Liver (tissue), 9 donors: ENCODE data around the gene LRRC45. TPM values are rescaled to one million over a fixed set of nuclear protein-coding genes. Genes with fewer than 3 reads are reported as not detected.

ENCODE experiments used
- DNase-seq: peaks from one replicate; pipeline ENCODE4 v3.0.0-alpha.2; 2017; ENCODE audit warnings: low spot score
- H3K27ac ChIP-seq, 2 donors: one replicate each; pipeline ENCODE4 v1.7.0; 2013; ENCODE audit warnings: inconsistent platforms in 2 of 2, low read length in 2 of 2, control low read depth in 1 of 2, low read depth in 1 of 2, mild to moderate bottlenecking in 1 of 2
- H3K27me3 ChIP-seq, 4 donors: one replicate each; pipeline versions ENCODE4 v1.6.1 to v1.7.0; 2013; ENCODE audit warnings: low read length in 3 of 4, inconsistent platforms in 1 of 4, mild to moderate bottlenecking in 1 of 4, moderate library complexity in 1 of 4; ENCODE audit not compliant: control insufficient read depth in 4 of 4, insufficient read depth in 4 of 4
- H3K36me3 ChIP-seq, 4 donors: one replicate each; pipeline versions ENCODE4 v1.6.1 to v1.7.0; 2013; ENCODE audit warnings: low read length in 3 of 4, mild to moderate bottlenecking in 3 of 4, low read depth in 1 of 4, moderate library complexity in 1 of 4; ENCODE audit not compliant: control insufficient read depth in 4 of 4, insufficient read depth in 3 of 4
- H3K4me1 ChIP-seq, 4 donors: one replicate each; pipeline versions ENCODE4 v1.6.1 to v1.7.0; 2013; ENCODE audit warnings: low read length in 3 of 4, mild to moderate bottlenecking in 3 of 4, moderate library complexity in 1 of 4; ENCODE audit not compliant: control insufficient read depth in 4 of 4, insufficient read depth in 4 of 4
- H3K4me3 ChIP-seq, 3 donors: one replicate each; pipeline versions ENCODE4 v1.6.1 to v1.7.0; 2013; ENCODE audit warnings: low read length in 3 of 3, control low read depth in 1 of 3, low read depth in 1 of 3, mild to moderate bottlenecking in 1 of 3
- H3K9ac ChIP-seq, 2 donors: one replicate each; pipeline ENCODE4 v1.7.0; 2013; ENCODE audit warnings: low read length in 2 of 2, mild to moderate bottlenecking in 2 of 2, moderate library complexity in 2 of 2, control low read depth in 1 of 2, low read depth in 1 of 2
- H3K9me3 ChIP-seq, 4 donors: one replicate each; pipeline versions ENCODE4 v1.6.1 to v1.7.0; 2013; ENCODE audit warnings: low read length in 3 of 4; ENCODE audit not compliant: control insufficient read depth in 4 of 4
- CTCF ChIP-seq: fragments of 150-350 bp; IDR thresholded peaks from 2 replicates; pipeline ENCODE4 v1.5.1; 2017; ENCODE audit warnings: improper control_type of control experiment, low read depth, low read length; ENCODE audit not compliant: missing input control
- EGR1 ChIP-seq, 2 donors: IDR thresholded peaks; 2 replicates each; pipeline ENCODE4 v1.6.1; 2016 to 2018; ENCODE audit warnings: antibody characterized with exemption in 2 of 2, low read depth in 2 of 2
- FOXA1 ChIP-seq: IDR thresholded peaks from 2 replicates; pipeline ENCODE4 v1.6.1; 2016; ENCODE audit warnings: antibody characterized with exemption
- FOXA2 ChIP-seq: IDR thresholded peaks from 2 replicates; pipeline ENCODE4 v1.6.1; 2016; ENCODE audit warnings: antibody characterized with exemption
- GABPA ChIP-seq, 2 donors: IDR thresholded peaks in 1 of 2; conservative IDR thresholded peaks in 1 of 2; 2 replicates each; pipeline ENCODE4 v1.6.1; 2016; ENCODE audit warnings: antibody characterized with exemption in 2 of 2, mild to moderate bottlenecking in 1 of 2, moderate library complexity in 1 of 2
- HNF4A ChIP-seq, 2 donors: conservative IDR thresholded peaks; 2 replicates each; pipeline ENCODE4 v1.6.1; 2016; ENCODE audit warnings: antibody characterized with exemption in 2 of 2, mild to moderate bottlenecking in 2 of 2
- HNF4G ChIP-seq: IDR thresholded peaks from 2 replicates; pipeline ENCODE4 v1.6.1; 2016; ENCODE audit warnings: antibody characterized with exemption
- JUND ChIP-seq, 2 donors: IDR thresholded peaks; 2 replicates each; pipeline ENCODE4 v1.6.1; 2016; ENCODE audit warnings: antibody characterized with exemption in 2 of 2
- MAX ChIP-seq: IDR thresholded peaks from 2 replicates; pipeline ENCODE4 v1.6.1; 2016; ENCODE audit warnings: antibody characterized with exemption
- NR2F2 ChIP-seq: IDR thresholded peaks from 2 replicates; pipeline ENCODE4 v1.6.1; 2016; ENCODE audit warnings: antibody characterized with exemption
- RAD21 ChIP-seq, 2 donors: IDR thresholded peaks; 2 replicates each; pipeline ENCODE4 v1.6.1; 2016; ENCODE audit warnings: antibody characterized with exemption in 2 of 2, mild to moderate bottlenecking in 2 of 2
- RXRA ChIP-seq, 2 donors: IDR thresholded peaks; 2 replicates each; pipeline ENCODE4 v1.6.1; 2017 to 2018; ENCODE audit warnings: antibody characterized with exemption in 2 of 2, mild to moderate bottlenecking in 1 of 2
- SP1 ChIP-seq: IDR thresholded peaks from 2 replicates; pipeline ENCODE4 v1.6.1; 2018; ENCODE audit warnings: antibody characterized with exemption, mild to moderate bottlenecking
- TAF1 ChIP-seq: conservative IDR thresholded peaks from 2 replicates; pipeline ENCODE4 v1.6.1; 2016; ENCODE audit warnings: antibody characterized with exemption, mild to moderate bottlenecking
- YY1 ChIP-seq: IDR thresholded peaks from 2 replicates; pipeline ENCODE4 v1.6.1; 2016; ENCODE audit warnings: antibody characterized with exemption, mild to moderate bottlenecking
- WGBS: extraction: QIAGEN DNeasy Blood & Tissue Kit; methylation state at CpG from one replicate; pipeline ENCODE4 v1.1.7; 2013; 5-methylcytosine and 5-hydroxymethylcytosine counted together
- polyA plus RNA-seq, 2 donors: library from polyadenylated mRNA; stranded (reverse) in 1 of 2; unstranded in 1 of 2; fragments of 200-250 nt in 1 of 2; fragments of >200 nt in 1 of 2; fragmentation: Nextera tagmentation in 1 of 2; extraction: Ambion mirVana in 1 of 2; gene quantifications; one replicate each; pipeline versions ENCODE4 v1.2.1 to v1.2.3, GENCODE V29; 2013 to 2015
- total RNA-seq, 2 donors: library from RNA; depleted of rRNA; stranded (reverse); fragments of >200 nt; gene quantifications; one replicate each; pipeline ENCODE4 v1.2.3, GENCODE V29; 2014
- TF ChIP-seq, protein P1 (sequence below): IDR thresholded peaks from 2 replicates; pipeline ENCODE4 v1.6.1; 2016; ENCODE audit warnings: antibody characterized with exemption
- TF ChIP-seq, protein P2 (sequence below): IDR thresholded peaks from 2 replicates; pipeline ENCODE4 v1.6.1; 2016; ENCODE audit warnings: antibody characterized with exemption, mild to moderate bottlenecking
- donor health status: healthy.
- donor health status: healthy.
- donor health status: healthy.
- donor health status: healthy.
- donor health status: healthy.

Gene LRRC45
- total and polyA plus RNA-seq, 4 donors = 4.0 to 14.1 (median 7.0) TPM

DNA sequence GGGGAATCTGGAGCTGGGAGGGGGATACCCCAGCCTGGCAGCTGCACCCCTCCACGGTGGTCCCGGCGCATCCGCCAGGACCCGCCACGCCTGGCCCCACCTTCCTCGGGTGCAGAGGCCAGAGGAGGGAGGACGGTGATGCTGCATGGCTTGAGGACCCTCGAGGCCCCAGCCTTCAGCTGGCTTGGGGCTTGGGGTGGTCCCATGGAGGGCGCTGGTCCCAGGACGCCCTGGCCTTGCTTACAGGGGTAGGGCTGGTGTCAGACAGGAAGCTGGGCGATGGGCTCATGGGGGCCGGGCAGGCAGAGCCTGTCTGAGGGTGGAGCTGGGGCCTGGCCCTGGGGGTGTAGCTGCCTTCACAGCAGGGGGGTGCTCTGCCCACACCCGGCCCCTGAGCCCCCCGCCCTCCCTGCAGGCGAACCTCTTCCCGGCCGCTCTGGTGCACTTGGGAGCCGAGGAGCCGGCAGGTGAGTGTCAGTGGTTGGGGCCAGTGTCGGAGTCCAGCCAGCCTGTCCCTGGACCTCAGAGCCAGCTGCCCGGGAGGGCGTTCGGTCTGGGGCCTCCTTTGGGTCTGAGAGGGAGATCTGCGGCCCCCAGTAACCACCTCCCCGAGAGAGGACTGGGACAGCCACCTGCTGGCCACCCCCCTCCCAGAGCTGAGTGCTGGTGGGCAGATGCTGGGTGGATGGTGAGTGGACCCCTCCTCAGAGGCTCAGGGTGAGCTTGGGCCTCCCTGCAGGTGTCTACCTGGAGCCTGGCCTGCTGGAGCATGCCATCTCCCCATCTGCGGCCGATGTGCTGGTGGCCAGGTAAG is 6.8 kb upstream of the LRRC45 start:
- H3K36me3 ChIP-seq = peaks cover 0 to 5% (median 2%) of the 10 kb centered on the region in 4 donors
- no peaks in the 10 kb centered on the region for H3K27me3 ChIP-seq
- no peak for TF ChIP-seq CTCF
- no peak overlapping the region for H3K9ac ChIP-seq
- no peak overlapping the region for H3K27ac ChIP-seq
- H3K4me1 ChIP-seq = peaks cover under 1 to 21% (median 11%) of the 10 kb centered on the region in 4 donors
- no peak for DNase-seq
- no peak overlapping the region for H3K4me3 ChIP-seq
- WGBS = 94% methylated on average over 28 of the region's 28 CpGs
- no peaks in the 10 kb centered on the region for H3K9me3 ChIP-seq

DNA sequence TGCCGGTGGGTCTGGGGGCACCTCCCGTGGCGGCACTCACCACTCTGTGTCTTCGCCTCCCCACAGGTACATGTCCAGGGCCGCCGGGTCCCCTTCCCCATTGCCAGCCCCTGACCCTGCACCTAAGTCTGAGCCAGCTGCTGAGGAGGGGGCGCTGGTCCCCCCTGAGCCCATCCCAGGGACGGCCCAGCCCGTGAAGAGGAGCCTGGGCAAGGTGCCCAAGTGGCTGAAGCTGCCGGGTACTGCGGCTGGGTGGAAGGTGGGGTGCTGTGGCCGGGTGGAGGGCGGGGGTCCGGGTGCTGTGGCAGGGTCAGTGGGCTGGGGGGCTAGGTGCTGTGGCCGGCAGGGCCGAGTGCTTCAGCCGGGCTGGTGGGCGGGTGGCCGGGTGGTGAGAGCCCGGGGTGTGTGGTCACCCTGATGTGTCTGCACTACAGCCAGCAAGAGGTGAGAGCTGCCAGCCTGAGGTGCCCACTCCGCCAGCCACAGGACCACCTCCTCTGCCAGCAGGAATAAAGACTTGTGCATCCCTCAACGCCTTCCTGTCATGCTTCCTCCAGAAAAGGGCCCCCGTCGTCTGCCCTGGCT is 6.1 kb upstream of the LRRC45 start:
- H3K4me1 ChIP-seq = peaks cover 4 to 28% (median 18%) of the 10 kb centered on the region in 4 donors
- no peaks in the 10 kb centered on the region for H3K9me3 ChIP-seq
- H3K27me3 ChIP-seq = no peaks in the 10 kb centered on the region
- no peak overlapping the region for H3K4me3 ChIP-seq
- 90% methylated on average over 24 of the region's 24 CpGs for WGBS
- H3K36me3 ChIP-seq = peaks cover 0 to 2% (median 0%) of the 10 kb centered on the region in 4 donors
- no peak overlapping the region for H3K27ac ChIP-seq
- TF ChIP-seq CTCF (no peak), HNF4G (no peak), YY1 (no peak), TAF1 (no peak), SP1 (no peak), RAD21 (IDR thresholded peaks at IDR 0.05) (no peak), RXRA (IDR thresholded peaks at IDR 0.05) (no peak), MAX (no peak), HNF4A (conservative IDR thresholded peaks at IDR 0.05) (no peak), FOXA2 (no peak), FOXA1 (no peak), NR2F2 (no peak), EGR1 (IDR thresholded peaks at IDR 0.05; ENCODE audit: low read depth in 2 of 2) (no peak), GABPA (IDR thresholded peaks at IDR 0.05 in 1 of 2, conservative IDR thresholded peaks at IDR 0.05 in 1 of 2) (no peak), JUND (IDR thresholded peaks at IDR 0.05) (no peak)
- TF ChIP-seq, protein P1, sequence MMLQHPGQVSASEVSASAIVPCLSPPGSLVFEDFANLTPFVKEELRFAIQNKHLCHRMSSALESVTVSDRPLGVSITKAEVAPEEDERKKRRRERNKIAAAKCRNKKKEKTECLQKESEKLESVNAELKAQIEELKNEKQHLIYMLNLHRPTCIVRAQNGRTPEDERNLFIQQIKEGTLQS = no peak
- TF ChIP-seq, protein P2, sequence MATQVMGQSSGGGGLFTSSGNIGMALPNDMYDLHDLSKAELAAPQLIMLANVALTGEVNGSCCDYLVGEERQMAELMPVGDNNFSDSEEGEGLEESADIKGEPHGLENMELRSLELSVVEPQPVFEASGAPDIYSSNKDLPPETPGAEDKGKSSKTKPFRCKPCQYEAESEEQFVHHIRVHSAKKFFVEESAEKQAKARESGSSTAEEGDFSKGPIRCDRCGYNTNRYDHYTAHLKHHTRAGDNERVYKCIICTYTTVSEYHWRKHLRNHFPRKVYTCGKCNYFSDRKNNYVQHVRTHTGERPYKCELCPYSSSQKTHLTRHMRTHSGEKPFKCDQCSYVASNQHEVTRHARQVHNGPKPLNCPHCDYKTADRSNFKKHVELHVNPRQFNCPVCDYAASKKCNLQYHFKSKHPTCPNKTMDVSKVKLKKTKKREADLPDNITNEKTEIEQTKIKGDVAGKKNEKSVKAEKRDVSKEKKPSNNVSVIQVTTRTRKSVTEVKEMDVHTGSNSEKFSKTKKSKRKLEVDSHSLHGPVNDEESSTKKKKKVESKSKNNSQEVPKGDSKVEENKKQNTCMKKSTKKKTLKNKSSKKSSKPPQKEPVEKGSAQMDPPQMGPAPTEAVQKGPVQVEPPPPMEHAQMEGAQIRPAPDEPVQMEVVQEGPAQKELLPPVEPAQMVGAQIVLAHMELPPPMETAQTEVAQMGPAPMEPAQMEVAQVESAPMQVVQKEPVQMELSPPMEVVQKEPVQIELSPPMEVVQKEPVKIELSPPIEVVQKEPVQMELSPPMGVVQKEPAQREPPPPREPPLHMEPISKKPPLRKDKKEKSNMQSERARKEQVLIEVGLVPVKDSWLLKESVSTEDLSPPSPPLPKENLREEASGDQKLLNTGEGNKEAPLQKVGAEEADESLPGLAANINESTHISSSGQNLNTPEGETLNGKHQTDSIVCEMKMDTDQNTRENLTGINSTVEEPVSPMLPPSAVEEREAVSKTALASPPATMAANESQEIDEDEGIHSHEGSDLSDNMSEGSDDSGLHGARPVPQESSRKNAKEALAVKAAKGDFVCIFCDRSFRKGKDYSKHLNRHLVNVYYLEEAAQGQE = no peak
- no peak for DNase-seq
- H3K9ac ChIP-seq = no peak overlapping the region
